Measurements from ENCODE around the gene IFI44. TPM values are rescaled to one million over a fixed set of nuclear protein-coding genes. Genes with fewer than 3 reads are reported as not detected.
A peak's percentile ranks its signal among the peaks of the same experiment; 100 is the strongest.

The IFI44 gene
- total and polyA plus RNA-seq, 2 donors (not counting 1 experiment from before 2014, with no cell fraction given): 6.2 to 6.9 TPM

- POLR2A ChIA-PET: no interaction called here
- H2AFZ ChIP-seq (ENCODE audit: insufficient read depth, low read depth, low read length, poor library complexity, severe bottlenecking): no peak overlapping the region
- intact Hi-C loops (cut with micrococcal nuclease): loop anchor here (1.0 kb wide), 3 partner anchors 59 to 545 kb away; no protein-coding TSS in a partner anchor
Measured at GRCh38 chr1:78676347-78676982, 26.8 kb downstream of the IFI44 start.

More at GRCh38 chr1:78676347-78676982, 26.8 kb downstream of the IFI44 start:
- no peak overlapping the region for H3K4me2 ChIP-seq (replicated peaks; ENCODE audit: low read depth, low read length, poor library complexity, severe bottlenecking)
- no peaks in the 10 kb centered on the region for H3K27me3 ChIP-seq (replicated peaks in 1 of 4; ENCODE audit: control extremely low read depth in 1 of 4, control insufficient read depth in 3 of 4, insufficient read depth in 4 of 4, low read length in 3 of 4)
- TF ChIP-seq CTCF (IDR thresholded peaks at IDR 0.05) (peak; percentile 82), EZH2 (IDR thresholded peaks at IDR 0.05; ENCODE audit: borderline replicate concordance, insufficient read depth, low read depth, low read length, poor library complexity, severe bottlenecking) (no peak)
- H3K27ac Mint-ChIP-seq: no peak overlapping the region
- H3K9me3 ChIP-seq (ENCODE audit: control extremely low read depth in 1 of 3, control insufficient read depth in 2 of 3, insufficient read depth in 1 of 3, low read length in 2 of 3): no peaks in the 10 kb centered on the region
- no peaks in the 10 kb centered on the region for H3K79me2 ChIP-seq (ENCODE audit: control insufficient read depth, insufficient read depth, low read length)
- ATAC-seq (ENCODE audit: low read depth): peak; percentile 36
- H4K20me1 ChIP-seq (ENCODE audit: control insufficient read depth, insufficient read depth, low read length, poor library complexity, severe bottlenecking): no peaks in the 10 kb centered on the region
- no peaks in the 10 kb centered on the region for H3K27me3 Mint-ChIP-seq
- no peak overlapping the region for H3K4me3 ChIP-seq (ENCODE audit: control extremely low read depth in 1 of 5, extremely low read depth in 1 of 5, insufficient read depth in 1 of 5, low read depth in 2 of 5, low read length in 4 of 5)
- no peaks in the 10 kb centered on the region for H3K36me3 ChIP-seq (replicated peaks in 1 of 2; ENCODE audit: control extremely low read depth in 1 of 2, control insufficient read depth in 1 of 2, extremely low read depth in 1 of 2, insufficient read depth in 2 of 2, low read length in 1 of 2)
- CTCF ChIA-PET: interaction anchor here (0.7 to 5.7 kb wide), 14 partner anchors 10 to 545 kb away, joined by 3 to 46 read pairs (median 8); partner anchors contain the start of gene IFI44L
- H3K9ac ChIP-seq (ENCODE audit: low read length): no peak overlapping the region
- H3K4me1 ChIP-seq (ENCODE audit: control insufficient read depth in 2 of 2, insufficient read depth in 2 of 2, low read length in 2 of 2): no peaks in the 10 kb centered on the region
- no peak overlapping the region for H3K4me3 Mint-ChIP-seq
- WGBS (ENCODE audit: insufficient coverage): no CpG with 5 or more reads among the region's 9 CpGs
- peak; percentile 69 for DNase-seq
- no peaks in the 10 kb centered on the region for H3K9me3 Mint-ChIP-seq (ENCODE audit: insufficient read depth)
- no peaks in the 10 kb centered on the region for H3K4me1 Mint-ChIP-seq
- no peak overlapping the region for H3K27ac ChIP-seq (ENCODE audit: low read length in 2 of 2)
